Adrenal gland (tissue), 12 donors: ENCODE measurements around the gene DEDD. TPM values are rescaled to one million over a fixed set of nuclear protein-coding genes. Genes with fewer than 3 reads are reported as not detected.

Experiments
- DNase-seq, 7 donors: peaks; one replicate each; pipeline ENCODE4 v3.0.0-alpha.2; 2019 to 2020
- H3K27ac ChIP-seq, 5 donors: fragments of 200-600 bp; sonication (generic) in 4 of 5; 1 replicate in 3 of 5; 2 replicates in 2 of 5; pipeline versions ENCODE4 v1.5.1 to v1.8.0; 2016 to 2020; ENCODE audit warnings: mild to moderate bottlenecking in 1 of 5
- H3K27me3 ChIP-seq: fragments of 200-600 bp; 2 replicates; pipeline ENCODE4 v1.8.0; 2021
- H3K36me3 ChIP-seq, 2 donors: fragments of 200-600 bp; replicated peaks in 1 of 2; 1 replicate in 1 of 2; 2 replicates in 1 of 2; pipeline versions ENCODE4 v1.5.1 to v1.8.0; 2018 to 2022
- H3K4me1 ChIP-seq, 2 donors: fragments of 200-600 bp; replicated peaks in 1 of 2; 1 replicate in 1 of 2; 2 replicates in 1 of 2; pipeline versions ENCODE4 v1.5.1 to v1.8.0; 2018 to 2021
- H3K4me3 ChIP-seq, 4 donors: fragments of 200-600 bp; sonication (generic) in 3 of 4; one replicate each; pipeline ENCODE4 v1.5.1; 2016 to 2018
- H3K9me3 ChIP-seq, 3 donors: fragments of 200-600 bp; sonication (generic) in 1 of 3; replicated peaks in 1 of 3; 1 replicate in 2 of 3; 2 replicates in 1 of 3; pipeline versions ENCODE4 v1.5.1 to v1.8.0; 2016 to 2021
- CTCF ChIP-seq, 6 experiments: fragments of 450-650 bp in 4 of 6; fragments of 200-600 bp in 2 of 6; sonication (generic) in 1 of 6; IDR thresholded peaks; 1 replicate in 5 of 6; 2 replicates in 1 of 6; pipeline versions ENCODE4 v1.5.1 to v1.8.0; 2016 to 2021; ENCODE audit warnings: antibody characterized with exemption in 6 of 6, mild to moderate bottlenecking in 2 of 6, moderate library complexity in 1 of 6
- POLR2A ChIP-seq, 2 donors: fragments of 450-650 bp; IDR thresholded peaks; one replicate each; pipeline ENCODE4 v1.6.1; 2017; ENCODE audit warnings: antibody characterized with exemption in 2 of 2, mild to moderate bottlenecking in 2 of 2, moderate library complexity in 1 of 2
- WGBS, 4 donors: extraction: QIAGEN DNeasy Blood & Tissue Kit in 2 of 4; methylation state at CpG; one replicate each; pipeline versions ENCODE4 v1.1.5 to v1.1.7; 2013 to 2017; 5-methylcytosine and 5-hydroxymethylcytosine counted together
- intact Hi-C, 2 donors: fragments of 100-400 bp; cut with DNase I; formaldehyde crosslinking; loops; one replicate each; pipeline versions ENCODE4 v1.14.1 to v1.15.0; 2022 to 2023
- polyA plus RNA-seq, 3 donors: library from polyadenylated mRNA; stranded (reverse); fragments of 200-250 nt in 2 of 3; fragments of 350-450 nt in 1 of 3; fragmentation: Illumina TruSeq in 1 of 3; extraction: RNeasy Lipid Tissue Mini Kit (QIAGEN cat#74804) in 1 of 3; gene quantifications; one replicate each; pipeline ENCODE4 v1.2.3, GENCODE V29; 2013 to 2014
- total RNA-seq, 9 donors: library from RNA; depleted of rRNA in 4 of 9; stranded (reverse); fragments of >200 nt in 4 of 9; fragments of 120-200 nt in 1 of 9; fragmentation: NEBNext Ultra II Directional in 1 of 9; extraction: Animal tissue kit (Norgen Biotek cat#: 25700) in 1 of 9; gene quantifications; one replicate each; pipeline versions ENCODE4 v1.1.0 to v1.2.4, GENCODE V29; 2013 to 2023
- donor health status: healthy with polysubstance abuse.
- donor health status: Bipolar disorder and iron deficiency.
- donor health status: DM: yes; HTN: yes; CAD: no.
- donor health status: DM: no; HTN: no; CAD: no.
- donor health status: DM: no; HTN: no; CAD: no.
- donor health status: DM: yes; HTN: yes; CAD: no.

DEDD gene
- total and polyA plus RNA-seq, 12 donors = 22.0 to 38.2 (median 32.3) TPM

DNA sequence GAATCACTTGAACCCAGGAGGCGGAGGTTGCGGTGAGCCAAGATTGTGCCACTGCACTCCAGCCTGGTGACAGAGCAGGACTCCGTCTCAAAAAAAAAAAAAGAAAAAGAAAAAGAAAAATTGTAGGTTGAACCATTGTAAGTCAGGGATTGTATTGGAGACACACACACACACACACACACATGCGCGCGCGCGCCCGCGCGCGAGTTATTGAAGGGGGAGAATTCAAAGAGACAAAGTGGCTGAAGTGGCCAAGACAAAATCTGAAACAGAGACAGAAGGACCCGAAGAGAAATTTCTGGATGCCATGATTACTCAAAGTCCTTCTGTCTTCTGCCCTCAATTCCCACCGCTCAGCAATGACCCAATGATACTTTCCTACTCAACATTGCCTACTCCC is 38.0 kb downstream of the DEDD start:
- H3K9me3 ChIP-seq = no peaks in the 10 kb centered on the region
- no peak overlapping the region for H3K4me3 ChIP-seq
- no peaks in the 10 kb centered on the region for H3K36me3 ChIP-seq
- TF ChIP-seq POLR2A (IDR thresholded peaks at IDR 0.05) = no peak
- peaks cover 6 to 7% of the 10 kb centered on the region in 2 donors for H3K4me1 ChIP-seq
- no peak for DNase-seq
- 92 to 97% (median 96%) methylated on average over 14 of the region's 14 CpGs for WGBS, 4 donors
- no peak overlapping the region for H3K27ac ChIP-seq
- intact Hi-C loops = loop anchor here in 1 of 2 donors (5.0 kb wide), 1 partner anchor 87 kb away; no protein-coding TSS in a partner anchor
- H3K27me3 ChIP-seq = no peaks in the 10 kb centered on the region

DNA sequence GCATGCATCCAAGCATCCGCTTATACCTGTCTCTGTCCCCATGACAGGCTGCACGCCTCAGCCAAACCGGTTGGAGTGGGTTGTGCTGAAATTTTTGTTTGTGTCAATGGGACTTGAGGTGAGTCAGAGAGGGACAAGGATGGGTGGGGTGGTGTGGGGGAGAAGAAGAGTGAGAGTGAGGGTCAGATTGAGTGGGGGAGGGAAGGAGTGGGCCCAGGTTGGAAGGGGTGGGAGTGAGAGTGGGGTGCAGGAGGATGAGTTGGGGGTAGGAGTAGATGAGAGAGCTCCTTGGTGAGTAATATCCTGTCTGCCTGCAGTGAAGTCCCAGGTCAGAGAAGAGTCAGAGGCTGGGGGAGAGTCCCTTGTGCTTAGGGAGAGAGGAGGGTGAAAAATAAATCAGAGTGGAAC is 39.8 kb downstream of the DEDD start:
- H3K4me1 ChIP-seq = no peaks in the 10 kb centered on the region
- H3K36me3 ChIP-seq = no peaks in the 10 kb centered on the region
- H3K27me3 ChIP-seq = no peaks in the 10 kb centered on the region
- no peak overlapping the region for H3K4me3 ChIP-seq
- intact Hi-C loops = loop anchor here in 1 of 2 donors (5.0 kb wide), 1 partner anchor 85 kb away; no protein-coding TSS in a partner anchor
- 64 to 88% (median 84%) methylated on average over 3 of the region's 3 CpGs for WGBS, 4 donors
- no peaks in the 10 kb centered on the region for H3K9me3 ChIP-seq
- TF ChIP-seq POLR2A (IDR thresholded peaks at IDR 0.05) = no peak
- no peak for TF ChIP-seq CTCF (IDR thresholded peaks at IDR 0.05)
- no peak overlapping the region for H3K27ac ChIP-seq
- no peak for DNase-seq

GRCh38 chr1:161091796-161092507 is 40.5 kb downstream of the DEDD start:
- Histone ChIP-seq H3K4me3 (no peak overlapping the region), H3K36me3 (no peaks in the 10 kb centered on the region), H3K27me3 (no peaks in the 10 kb centered on the region), H3K4me1 (no peaks in the 10 kb centered on the region), H3K27ac (no peak overlapping the region), H3K9me3 (no peaks in the 10 kb centered on the region)
- intact Hi-C loops = loop anchor here in 1 of 2 donors (5.0 kb wide), 1 partner anchor 85 kb away; no protein-coding TSS in a partner anchor
- no peak for DNase-seq
- WGBS, 4 donors = 89 to 92% (median 91%) methylated on average over 7 of the region's 7 CpGs
- TF ChIP-seq CTCF (IDR thresholded peaks at IDR 0.05) (no peak), POLR2A (IDR thresholded peaks at IDR 0.05) (no peak)

DNA sequence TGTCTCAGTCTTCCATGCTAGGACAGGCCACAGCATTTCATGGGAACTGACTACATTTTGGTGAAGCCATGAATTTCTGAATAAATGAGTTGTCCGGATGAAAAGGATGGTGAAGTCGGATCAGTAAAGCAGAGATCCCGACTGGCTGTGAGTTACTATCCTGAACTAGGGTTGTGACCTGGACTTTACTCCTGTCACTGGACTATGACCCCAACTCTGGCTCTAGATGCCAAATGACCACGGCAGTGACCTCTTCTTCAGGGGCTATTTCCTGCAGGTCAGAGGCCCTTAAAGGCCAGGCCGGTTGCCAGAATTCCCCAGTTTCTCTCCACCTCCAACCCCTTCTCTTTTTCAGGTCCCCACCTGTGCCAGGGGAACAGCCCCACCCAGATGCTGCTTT is 41.4 kb downstream of the DEDD start:
- no peaks in the 10 kb centered on the region for H3K9me3 ChIP-seq
- no peaks in the 10 kb centered on the region for H3K4me1 ChIP-seq
- intact Hi-C loops = loop anchor here in 1 of 2 donors (5.0 kb wide), 1 partner anchor 84 kb away; no protein-coding TSS in a partner anchor
- H3K36me3 ChIP-seq = no peaks in the 10 kb centered on the region
- DNase-seq = no peak
- no peaks in the 10 kb centered on the region for H3K27me3 ChIP-seq
- no peak overlapping the region for H3K4me3 ChIP-seq
- no peak overlapping the region for H3K27ac ChIP-seq
- TF ChIP-seq POLR2A (IDR thresholded peaks at IDR 0.05) (no peak), CTCF (IDR thresholded peaks at IDR 0.05) (no peak)
- WGBS, 4 donors = 82 to 92% (median 88%) methylated on average over 4 to 5 of the region's 5 CpGs
